ENCODE data around the gene IFNA21.
"Not testable (repeated sequence)": the region's sequence is repeated elsewhere in the genome, so short reads cannot be mapped to it uniquely, and the experiment has no call there.

GRCh38 chr9:21128186-21128585 lies 38.3 kb downstream of the IFNA21 start:
- not testable (repeated sequence) for TF ChIP-seq CTCF (IDR thresholded peaks at IDR 0.05; ENCODE audit: control extremely low read depth in 1 of 3, insufficient read depth in 1 of 3, low read depth in 1 of 3, low read length in 3 of 3); SP1 (IDR thresholded peaks at IDR 0.05; ENCODE audit: low read depth, low read length); TAF1 (IDR thresholded peaks at IDR 0.05; ENCODE audit: low read depth, low read length); POLR2A (IDR thresholded peaks at IDR 0.05; ENCODE audit: control extremely low read depth in 1 of 2, low read depth in 2 of 2, low read length in 2 of 2); MAX (IDR thresholded peaks at IDR 0.05); EZH2 (IDR thresholded peaks at IDR 0.05; ENCODE audit: low read depth, low read length, severe bottlenecking); RAD21 (IDR thresholded peaks at IDR 0.05 in 1 of 2, conservative IDR thresholded peaks at IDR 0.05 in 1 of 2; ENCODE audit: low read depth in 2 of 2, low read length in 2 of 2); TBP (IDR thresholded peaks at IDR 0.05; ENCODE audit: low read depth, low read length); RBBP5 (IDR thresholded peaks at IDR 0.05; ENCODE audit: borderline replicate concordance, low read depth, low read length); TCF12 (IDR thresholded peaks at IDR 0.05; ENCODE audit: low read depth, low read length); SP2 (IDR thresholded peaks at IDR 0.05; ENCODE audit: low read length)

Measured in H1 (cell line).